C1 segment of cervical spinal cord (tissue), 14 donors: ENCODE measurements around the gene IGHMBP2.

Source experiments
- DNase-seq, 14 donors: peaks; one replicate each; lab custom pipeline; 2025; lab: John Stamatoyannopoulos, UW

The IGHMBP2 gene

GRCh38 chr11:68890490-68891231, 13.0 kb upstream of the IGHMBP2 start:
- peak in 7 of 14 donors; percentile 3 to 25 (median 19) for DNase-seq

DNA sequence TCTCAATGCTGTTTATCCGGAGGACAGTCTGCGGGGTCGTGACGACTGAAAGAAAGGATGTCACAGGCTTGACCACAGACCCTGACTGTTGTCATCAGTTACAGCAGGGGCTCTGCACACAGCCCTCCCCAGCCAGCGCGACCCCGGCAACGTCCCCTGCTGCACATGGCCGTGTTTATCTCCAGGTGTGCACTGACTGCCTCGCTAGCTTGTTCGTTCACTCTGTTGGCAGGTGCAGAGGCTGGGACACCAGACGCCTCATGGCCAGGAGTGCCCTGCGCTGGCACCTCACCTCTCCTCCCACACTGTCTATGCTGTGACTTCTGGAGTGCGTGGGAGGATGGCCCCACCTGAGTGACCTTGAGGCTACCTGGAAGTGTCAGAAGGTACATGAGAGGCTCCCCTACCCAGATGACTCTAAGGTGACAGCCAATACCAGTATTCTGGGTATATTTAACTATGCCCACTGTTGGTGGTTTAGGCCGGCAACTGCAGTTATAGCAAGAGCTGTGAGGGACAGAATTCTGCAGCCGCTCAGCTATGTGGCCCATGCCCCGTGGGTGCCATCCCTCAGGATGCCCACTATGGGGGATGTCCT, 12.2 kb upstream of the IGHMBP2 start:
- no peak for DNase-seq

GRCh38 chr11:68892576-68892975, 11.1 kb upstream of the IGHMBP2 start:
- DNase-seq = no peak

DNA sequence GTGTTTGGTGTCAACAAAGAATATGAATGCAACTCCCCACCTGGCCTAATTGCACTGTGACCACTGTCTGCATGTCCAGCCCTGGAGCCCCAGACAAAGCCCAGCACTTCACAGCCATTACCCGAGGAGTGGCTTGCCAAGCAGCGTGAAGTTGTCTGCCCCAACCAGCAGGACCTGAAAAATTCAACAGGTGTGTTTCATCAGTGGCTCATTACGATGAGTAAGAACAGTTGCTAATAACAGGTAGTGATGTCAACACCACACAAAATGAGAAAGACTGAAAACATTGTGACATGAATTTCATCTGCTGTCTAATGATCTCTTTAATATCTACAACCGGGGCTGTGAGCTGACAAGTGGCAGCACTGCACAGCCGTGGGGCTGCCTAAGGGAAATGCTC, 10.4 kb upstream of the IGHMBP2 start:
- DNase-seq = no peak

DNA sequence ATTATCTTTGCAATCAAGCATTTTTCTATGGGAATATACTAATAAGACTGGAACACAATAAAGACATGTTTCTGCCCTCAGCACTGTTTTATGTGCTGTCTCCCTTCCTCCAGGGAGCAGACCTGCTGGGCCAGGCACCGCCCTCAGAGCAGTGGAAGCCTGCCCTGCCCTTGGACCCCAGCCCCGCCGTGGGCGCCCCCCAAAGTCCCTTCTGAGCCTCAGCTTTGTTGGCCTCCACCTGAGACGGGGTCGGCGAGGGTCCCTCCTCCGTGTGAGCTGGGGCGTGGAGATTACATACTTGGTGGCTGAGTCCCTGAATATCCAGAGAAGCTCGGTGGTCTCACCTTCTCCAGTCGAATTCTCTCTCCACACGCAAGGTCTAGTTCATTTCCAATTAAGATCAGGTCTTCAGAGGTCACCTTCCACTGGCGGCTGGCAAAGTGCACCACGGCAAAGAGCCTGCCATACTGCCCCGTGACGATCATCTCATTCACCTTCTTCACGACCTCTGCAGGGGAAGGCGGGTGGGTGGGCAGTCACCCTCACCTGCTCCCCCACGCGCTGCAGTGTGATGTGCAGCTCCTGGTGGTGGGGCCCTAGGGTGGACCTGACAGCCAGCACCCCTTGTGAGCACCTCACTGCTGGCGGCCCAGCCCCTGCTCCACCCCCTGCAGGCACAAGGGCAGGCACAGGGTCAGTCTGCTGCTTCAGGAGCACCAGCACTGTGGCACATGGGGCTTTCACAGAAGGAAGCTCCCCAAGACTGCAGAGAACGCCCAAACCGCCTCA, 7.3 kb upstream of the IGHMBP2 start:
- DNase-seq = no peak

DNA sequence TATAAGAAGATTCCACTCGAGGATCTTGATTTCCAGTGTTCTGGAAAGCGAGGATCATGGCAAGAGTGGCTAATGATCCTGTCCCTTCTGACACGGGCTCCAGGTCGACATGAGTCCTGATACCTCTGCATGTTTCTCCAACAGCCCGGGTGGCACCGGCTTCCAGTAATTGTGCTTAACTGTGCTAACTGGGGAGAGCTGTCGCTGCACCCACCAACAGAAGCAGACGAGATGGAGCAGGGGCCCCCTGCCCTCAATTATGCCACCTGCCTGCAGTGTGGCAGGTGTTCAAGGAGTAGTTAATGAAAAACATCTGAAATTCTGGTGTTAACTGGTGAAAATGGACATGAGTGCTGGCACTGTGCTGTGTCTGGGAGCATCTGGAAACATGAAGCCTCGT, 6.2 kb upstream of the IGHMBP2 start:
- no peak for DNase-seq

GRCh38 chr11:68900835-68901381, 2.8 kb upstream of the IGHMBP2 start:
- no peak for DNase-seq

GRCh38 chr11:68904248-68904847, 657 bp downstream of the IGHMBP2 start:
- peak in 6 of 14 donors; percentile 23 to 61 (median 44) for DNase-seq

DNA sequence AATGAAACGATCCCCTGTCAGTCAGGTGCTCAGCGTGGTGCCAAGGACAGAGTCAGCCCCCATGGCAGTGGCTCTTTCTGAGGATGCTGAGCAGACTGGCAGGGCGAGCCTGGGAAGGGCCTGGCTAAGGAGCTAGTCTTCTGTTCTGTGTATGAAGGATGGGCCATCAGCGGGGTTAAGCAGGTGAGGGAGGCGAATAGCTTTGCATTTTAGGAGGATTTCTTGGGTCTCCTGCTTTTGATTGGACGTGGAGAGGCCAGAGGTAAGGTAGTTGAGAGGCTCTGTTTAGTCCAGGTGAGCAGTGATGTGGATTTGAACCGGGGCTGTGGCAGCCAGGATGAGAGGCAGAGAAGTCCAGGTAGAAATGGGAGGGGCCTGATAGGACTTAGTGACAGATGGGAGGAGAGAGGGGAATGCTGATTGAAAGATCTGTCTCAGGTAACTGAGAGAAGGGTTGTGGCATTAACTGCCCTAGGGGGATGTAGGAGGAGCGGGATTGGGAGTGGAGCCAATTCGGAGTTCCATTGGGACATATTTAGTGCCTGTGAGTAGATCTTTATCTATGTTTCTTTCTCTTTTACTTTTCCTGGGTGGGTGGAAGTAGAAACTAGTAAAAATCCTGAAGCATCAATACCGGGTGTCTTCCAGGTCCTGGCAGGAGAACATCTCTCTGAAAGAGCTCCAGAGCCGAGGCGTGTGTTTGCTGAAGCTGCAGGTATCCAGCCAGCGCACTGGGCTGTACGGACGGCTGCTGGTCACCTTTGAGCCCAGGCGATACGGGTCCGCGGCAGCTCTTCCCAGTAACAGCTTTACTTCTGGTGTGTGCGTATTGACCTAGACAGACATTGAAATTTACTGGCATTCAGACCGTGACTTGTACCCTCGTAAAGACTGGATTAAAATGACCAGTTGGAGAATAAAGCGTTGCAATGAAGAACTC, 2.0 kb downstream of the IGHMBP2 start:
- DNase-seq = no peak

GRCh38 chr11:68908273-68908672, 4.6 kb downstream of the IGHMBP2 start:
- no peak for DNase-seq

DNA sequence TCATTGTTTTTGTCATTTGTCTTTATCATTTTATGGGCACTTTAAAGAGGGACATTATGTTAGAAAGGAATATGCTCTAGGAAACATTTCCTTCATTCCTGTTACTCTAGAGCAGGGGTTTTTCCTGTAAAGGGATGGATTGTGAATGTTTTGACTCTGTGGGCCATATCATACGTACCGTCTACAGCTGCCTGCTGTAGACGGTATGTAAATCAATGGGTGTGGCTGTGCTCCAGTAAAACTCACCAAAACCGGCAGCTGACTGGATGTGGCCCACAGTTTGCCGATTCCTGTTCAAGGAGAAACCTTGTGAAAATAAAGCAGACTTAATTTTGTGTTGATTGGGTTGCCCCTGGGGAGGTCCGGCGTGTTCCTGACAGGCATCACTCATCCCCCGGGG, 7.3 kb downstream of the IGHMBP2 start:
- DNase-seq = no peak

DNA sequence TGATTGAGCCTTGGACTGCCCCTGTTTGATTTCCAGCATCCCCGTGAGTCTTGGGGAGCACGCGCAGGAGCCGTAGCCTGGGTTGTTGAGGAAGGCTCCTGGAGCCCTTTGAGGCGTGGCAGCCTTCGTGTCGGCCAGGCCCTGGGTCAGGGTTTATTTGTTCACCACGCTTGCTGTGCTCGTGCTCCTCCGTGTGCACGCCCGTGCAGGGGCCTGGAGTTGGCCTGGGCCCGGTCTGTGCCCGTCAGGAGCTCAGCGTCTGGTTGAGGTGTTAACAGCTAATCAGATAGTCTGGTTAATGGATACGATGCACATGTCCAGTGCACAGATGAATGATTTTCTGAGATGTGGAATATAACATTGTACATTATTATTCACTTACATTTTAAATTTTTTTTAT, 8.0 kb downstream of the IGHMBP2 start:
- no peak for DNase-seq

DNA sequence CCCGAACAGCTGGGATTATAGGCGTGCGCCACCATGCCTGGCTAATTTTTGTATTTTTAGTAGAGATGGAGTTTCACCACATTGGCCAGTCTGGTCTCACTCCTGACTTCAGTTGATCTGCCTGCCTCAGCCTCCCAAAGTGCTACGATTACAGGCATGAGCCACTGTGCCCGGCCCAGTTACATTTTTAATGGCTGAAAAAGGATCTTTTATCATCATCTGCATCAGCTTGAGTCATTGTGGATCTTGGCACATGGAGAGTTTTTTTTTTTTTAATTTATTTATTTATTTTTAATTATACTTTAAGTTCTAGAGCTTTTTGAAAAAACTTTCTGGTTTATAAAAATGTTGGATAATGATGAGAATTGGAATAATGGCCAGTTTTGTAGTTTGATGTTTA, 8.6 kb downstream of the IGHMBP2 start:
- DNase-seq = no peak

GRCh38 chr11:68913188-68913587, 9.5 kb downstream of the IGHMBP2 start:
- DNase-seq = no peak

GRCh38 chr11:68914761-68915160, 11.1 kb downstream of the IGHMBP2 start:
- DNase-seq = no peak

DNA sequence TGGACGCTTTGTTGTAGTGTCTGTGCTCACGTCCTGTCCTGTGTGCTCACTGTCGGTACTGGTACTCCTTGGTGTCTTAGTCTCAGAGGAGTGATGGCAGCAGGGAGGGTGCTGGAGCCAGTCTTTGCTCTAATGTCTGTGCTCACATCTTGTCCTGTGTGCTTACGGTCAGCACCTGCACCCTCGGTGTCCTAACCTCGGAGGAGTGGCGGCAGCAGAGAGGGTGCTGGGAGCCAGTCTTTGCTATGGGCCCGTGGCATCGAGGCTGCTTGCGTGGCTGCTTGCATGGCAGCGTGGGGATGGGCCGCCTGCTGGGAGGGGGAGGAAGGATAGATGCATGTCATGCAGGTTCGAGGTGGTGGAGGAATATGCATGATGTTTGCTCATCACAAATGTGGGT, 12.7 kb downstream of the IGHMBP2 start:
- no peak for DNase-seq

GRCh38 chr11:68923614-68924013, 19.9 kb downstream of the IGHMBP2 start:
- no peak for DNase-seq

- DNase-seq = peak in 1 of 14 donors; percentile 59
Observed at GRCh38 chr11:68924073-68924925, 20.6 kb downstream of the IGHMBP2 start.

DNA sequence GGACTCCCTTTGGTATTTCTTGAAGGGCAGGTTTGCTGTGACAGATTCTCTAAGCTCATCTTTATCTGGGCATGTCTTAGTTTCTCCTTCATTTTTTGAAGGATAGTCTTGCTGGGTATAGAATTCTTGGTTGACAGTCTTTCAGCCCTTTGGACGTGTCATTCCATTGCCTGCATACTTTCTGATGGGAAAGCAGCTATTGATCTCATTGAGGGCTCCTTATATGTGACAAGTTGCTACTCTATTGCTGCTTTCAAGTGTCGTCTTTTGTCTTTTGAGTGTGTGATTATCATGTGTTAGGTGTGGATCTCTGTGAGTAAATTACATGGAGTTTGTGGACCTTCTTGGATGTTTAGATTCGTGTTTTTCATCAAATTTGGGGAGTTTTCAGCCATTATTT, 21.9 kb downstream of the IGHMBP2 start:
- DNase-seq = no peak
